CD4-positive, alpha-beta T cell treated with Interleukin-4 for 1 hour (primary cell): ENCODE data around the gene ARCN1.
"Not testable (repeated sequence)": the region's sequence is repeated elsewhere in the genome, so short reads cannot be mapped to it uniquely, and the experiment has no call there.

ENCODE experiments used
- DNase-seq, 2 donors: peaks; one replicate each; pipeline ENCODE4 v3.0.0-alpha.2; 2020 to 2022

The ARCN1 gene

DNA sequence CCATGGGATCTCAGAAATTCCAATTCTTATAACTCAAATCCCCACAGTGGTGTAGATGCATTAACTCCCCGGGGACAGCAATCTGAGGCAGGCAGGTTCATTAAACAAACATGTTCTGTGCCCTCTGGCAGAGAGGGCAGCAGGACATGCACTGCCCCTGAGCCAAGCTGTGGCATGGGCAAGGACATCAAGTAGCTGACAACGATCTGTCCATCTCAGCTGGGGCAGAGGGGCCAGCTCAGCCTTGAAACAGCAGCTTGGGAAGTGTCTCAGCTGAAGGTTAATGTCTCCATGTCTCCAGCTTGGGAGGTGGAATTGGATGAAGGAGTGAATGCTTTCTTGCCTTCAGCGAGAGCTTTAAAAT lies 27.6 kb upstream of the ARCN1 start:
- DNase-seq: no peak

GRCh38 chr11:118545533-118545932 lies 26.7 kb upstream of the ARCN1 start:
- DNase-seq: no peak

DNA sequence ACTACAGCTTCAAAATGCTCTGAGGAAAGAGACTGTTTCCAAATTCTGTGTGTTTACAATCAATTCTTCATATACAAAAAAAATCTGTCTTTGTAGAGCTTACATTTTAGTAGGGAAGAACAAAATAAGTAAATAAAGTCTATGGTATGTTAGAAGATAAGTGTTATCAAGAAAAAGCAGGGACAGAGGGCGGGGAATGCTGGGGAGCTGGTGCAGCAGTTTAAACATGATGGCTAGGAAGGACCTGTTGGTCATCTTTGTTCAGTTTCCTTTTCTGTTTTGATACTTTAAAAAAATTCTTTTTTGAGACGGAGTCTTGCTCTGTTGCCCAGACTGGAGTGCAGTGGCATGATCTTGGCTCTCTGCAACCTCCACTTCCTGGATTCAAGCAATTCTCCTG lies 25.1 kb upstream of the ARCN1 start:
- DNase-seq: no peak

- DNase-seq: no peak
Measured at GRCh38 chr11:118552341-118552740, 19.9 kb upstream of the ARCN1 start.

DNA sequence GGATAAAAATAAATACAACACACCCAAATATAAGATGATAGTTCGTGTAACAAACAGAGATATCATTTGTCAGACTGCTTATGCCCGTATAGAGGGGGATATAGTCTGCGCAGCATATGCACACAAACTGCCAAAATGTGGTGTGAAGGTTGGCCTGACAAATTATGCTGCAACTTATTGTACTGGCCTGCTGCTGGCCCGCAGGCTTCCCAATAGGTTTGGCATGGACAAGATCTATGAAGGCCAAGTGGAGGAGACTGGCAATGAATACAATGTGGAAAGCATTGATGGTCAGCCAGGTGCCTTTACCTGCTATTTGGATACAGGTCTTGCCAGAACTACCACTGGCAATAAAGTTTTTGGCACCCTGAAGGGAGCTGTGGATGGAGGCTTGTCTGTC lies 11.4 kb upstream of the ARCN1 start:
- DNase-seq: no peak

DNA sequence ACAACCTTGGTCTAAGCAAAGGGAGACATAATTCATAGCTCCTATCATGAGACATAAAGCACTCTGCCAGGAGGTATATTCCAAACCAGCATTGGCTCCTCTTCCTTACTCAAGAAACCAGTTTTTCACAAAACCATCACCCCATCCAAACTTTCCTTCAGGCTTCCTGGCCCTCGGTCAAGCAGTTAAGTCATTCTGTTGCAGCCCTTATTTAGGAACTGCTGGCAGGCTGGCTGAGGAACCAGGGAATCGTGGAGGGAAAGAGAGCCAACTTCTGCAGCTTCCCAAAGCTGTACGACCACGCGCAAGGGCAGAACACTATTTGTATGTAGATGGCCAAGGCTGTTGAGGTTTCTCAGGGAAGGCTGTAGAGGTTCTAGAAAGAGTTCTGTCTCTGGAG lies 7.2 kb upstream of the ARCN1 start:
- no peak for DNase-seq

DNA sequence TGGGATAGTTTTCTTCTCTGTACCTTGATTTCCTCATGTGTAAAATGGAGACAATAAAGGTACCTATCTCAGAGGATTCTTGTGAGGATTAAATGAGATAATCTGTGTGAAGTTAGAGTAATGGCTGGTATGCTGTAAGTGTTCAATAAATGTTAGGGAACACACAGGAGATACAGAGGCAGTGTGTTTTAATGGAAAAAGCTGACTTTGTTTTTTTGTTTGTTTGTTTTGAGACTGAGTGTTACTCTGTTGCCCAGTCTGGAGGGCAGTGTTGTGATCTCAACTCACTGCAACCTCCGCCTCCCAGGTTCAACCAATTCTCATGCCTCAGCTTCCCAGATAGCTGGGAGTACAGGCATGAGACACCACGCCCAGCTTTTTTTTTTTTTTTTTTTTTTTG lies 2.5 kb upstream of the ARCN1 start:
- no peak for DNase-seq

- DNase-seq: no peak
Measured at GRCh38 chr11:118570787-118571186, 1.4 kb upstream of the ARCN1 start.

- not testable (repeated sequence) for DNase-seq
Measured at GRCh38 chr11:118571701-118572060, 528 bp upstream of the ARCN1 start.

GRCh38 chr11:118572981-118573550 lies 857 bp downstream of the ARCN1 start:
- DNase-seq: peak in 1 of 2 donors; percentile 64

- DNase-seq: no peak
Measured at GRCh38 chr11:118574636-118575035, 2.4 kb downstream of the ARCN1 start.

GRCh38 chr11:118577995-118578394 lies 5.8 kb downstream of the ARCN1 start:
- DNase-seq: not testable (repeated sequence)

- no peak for DNase-seq
Measured at GRCh38 chr11:118581057-118581456, 8.8 kb downstream of the ARCN1 start.

GRCh38 chr11:118587952-118588351 lies 15.7 kb downstream of the ARCN1 start:
- DNase-seq: no peak

GRCh38 chr11:118592616-118593367 lies 20.6 kb downstream of the ARCN1 start:
- no peak for DNase-seq

DNA sequence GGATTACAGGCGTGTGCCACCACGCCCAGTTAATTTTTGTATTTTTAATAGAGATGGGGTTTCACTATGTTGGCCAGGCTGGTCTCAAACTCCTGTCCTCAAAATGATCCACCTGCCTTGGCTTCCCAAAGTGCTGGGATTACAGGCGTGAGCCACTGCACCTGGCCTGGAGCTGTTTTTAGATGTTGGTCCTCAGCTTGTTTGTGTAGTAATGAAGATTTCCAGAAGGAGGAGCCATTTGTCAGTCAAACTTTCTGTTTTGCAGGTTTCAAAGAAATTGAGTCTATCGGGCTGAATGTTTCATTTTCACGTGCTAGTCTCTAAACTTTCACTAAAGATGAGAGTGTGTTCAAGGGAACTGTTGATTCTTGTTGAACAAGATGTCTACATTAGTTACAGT lies 22.8 kb downstream of the ARCN1 start:
- peak in 1 of 2 donors; percentile 80 for DNase-seq

DNA sequence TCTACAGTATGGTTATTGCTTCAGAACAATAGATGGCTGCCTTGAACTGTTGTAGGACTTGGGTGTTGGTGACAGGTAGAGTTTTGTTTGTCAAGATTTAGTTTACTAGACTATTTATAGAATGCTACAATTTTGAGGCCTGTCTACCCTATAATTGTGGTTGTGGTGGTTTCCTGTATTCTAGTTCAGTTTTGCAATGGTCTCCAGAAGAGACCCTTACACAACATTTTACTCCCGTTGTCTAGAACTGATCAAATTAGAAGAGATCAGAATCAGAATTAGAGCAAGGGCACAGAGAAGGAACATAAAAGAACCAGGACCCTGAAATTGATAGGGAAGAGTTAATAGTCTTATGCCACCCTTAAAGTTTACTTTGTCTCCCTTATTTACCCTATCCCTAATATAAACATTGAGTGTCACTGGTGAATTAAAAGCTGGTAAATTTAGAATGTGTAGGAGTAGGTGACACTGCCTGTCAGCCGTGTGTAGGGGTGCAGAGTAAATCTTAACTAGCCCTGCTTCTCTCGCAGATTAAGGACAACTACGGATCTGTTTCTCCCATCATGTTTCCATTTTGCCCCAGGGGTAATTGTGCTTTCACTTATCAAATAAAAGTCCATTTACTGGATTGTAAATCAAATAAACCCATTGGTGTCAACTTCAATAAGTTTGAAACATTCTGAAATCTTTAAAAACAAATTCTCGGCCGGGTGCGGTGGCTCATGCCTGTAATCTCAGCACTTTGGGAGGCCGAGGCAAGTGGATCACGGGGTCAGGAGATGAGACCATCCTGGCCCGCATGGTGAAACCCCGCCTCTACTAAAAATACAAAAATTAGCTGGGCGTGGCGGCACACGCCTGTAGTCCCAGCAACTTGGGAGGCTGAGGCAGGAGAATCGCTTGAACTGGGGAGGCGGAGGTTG lies 24.3 kb downstream of the ARCN1 start:
- no peak for DNase-seq

DNA sequence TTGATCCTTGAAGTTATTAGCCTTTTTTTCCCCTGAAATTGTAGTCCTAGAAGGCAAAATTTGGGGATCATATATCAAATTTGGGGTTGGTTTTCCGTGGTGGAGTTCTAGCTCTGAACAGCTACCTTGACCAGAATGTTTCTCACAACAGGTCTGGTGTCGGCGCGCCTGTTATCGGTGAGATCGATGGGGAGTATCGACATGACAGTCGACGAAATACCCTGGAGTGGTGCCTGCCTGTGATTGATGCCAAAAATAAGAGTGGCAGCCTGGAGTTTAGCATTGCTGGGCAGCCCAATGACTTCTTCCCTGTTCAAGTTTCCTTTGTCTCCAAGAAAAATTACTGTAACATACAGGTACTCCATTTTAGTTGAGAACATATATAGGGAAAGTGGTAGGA lies 25.3 kb downstream of the ARCN1 start:
- no peak for DNase-seq

- no peak for DNase-seq
Measured at GRCh38 chr11:118602331-118602730, 30.1 kb downstream of the ARCN1 start.

- DNase-seq: not testable (repeated sequence)
Measured at GRCh38 chr11:118603709-118604108, 31.5 kb downstream of the ARCN1 start.

GRCh38 chr11:118604566-118604965 lies 32.4 kb downstream of the ARCN1 start:
- DNase-seq: no peak

GRCh38 chr11:118605116-118605867 lies 33.1 kb downstream of the ARCN1 start:
- DNase-seq: no peak
